Right lobe of liver (tissue), 4 donors: ENCODE measurements around the gene SWAP70.

ENCODE experiments used
- POLR2A ChIP-seq: fragments of 450-650 bp; IDR thresholded peaks from one replicate; pipeline ENCODE4 v1.6.1; 2017; ENCODE audit warnings: antibody characterized with exemption, mild to moderate bottlenecking
- TF ChIP-seq, protein P1 (sequence below), 4 donors: fragments of 200-600 bp in 3 of 4; fragments of 450-650 bp in 1 of 4; IDR thresholded peaks; one replicate each; pipeline versions ENCODE4 v1.5.1 to v1.8.0; 2016 to 2022; ENCODE audit warnings: antibody characterized with exemption in 4 of 4, mild to moderate bottlenecking in 2 of 4
- donor health status: DM: no; HTN: no; CAD: no.
- donor health status: DM: no; HTN: no; CAD: no.
- donor health status: DM: no; HTN: yes; CAD: no.

DNA sequence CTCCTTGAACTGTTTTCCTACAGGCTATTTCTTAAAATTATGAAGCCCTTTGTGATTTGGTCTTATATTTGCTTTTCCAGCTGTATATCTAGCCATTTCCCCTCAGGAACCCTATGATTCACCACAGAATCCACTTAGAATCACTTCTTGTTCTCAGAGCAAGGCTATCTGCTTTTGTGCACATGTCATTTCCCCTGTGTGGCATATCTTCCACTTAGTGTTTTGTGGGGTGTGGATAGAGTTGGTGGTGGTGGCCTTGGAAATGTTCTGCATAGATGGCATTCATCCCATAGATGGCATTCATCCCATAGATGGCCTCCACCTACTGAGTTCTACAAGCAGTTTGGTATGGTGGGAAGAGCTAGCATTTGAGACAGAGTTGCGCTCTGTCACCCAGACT is 44.7 kb downstream of the SWAP70 start:
- TF ChIP-seq, protein P1, sequence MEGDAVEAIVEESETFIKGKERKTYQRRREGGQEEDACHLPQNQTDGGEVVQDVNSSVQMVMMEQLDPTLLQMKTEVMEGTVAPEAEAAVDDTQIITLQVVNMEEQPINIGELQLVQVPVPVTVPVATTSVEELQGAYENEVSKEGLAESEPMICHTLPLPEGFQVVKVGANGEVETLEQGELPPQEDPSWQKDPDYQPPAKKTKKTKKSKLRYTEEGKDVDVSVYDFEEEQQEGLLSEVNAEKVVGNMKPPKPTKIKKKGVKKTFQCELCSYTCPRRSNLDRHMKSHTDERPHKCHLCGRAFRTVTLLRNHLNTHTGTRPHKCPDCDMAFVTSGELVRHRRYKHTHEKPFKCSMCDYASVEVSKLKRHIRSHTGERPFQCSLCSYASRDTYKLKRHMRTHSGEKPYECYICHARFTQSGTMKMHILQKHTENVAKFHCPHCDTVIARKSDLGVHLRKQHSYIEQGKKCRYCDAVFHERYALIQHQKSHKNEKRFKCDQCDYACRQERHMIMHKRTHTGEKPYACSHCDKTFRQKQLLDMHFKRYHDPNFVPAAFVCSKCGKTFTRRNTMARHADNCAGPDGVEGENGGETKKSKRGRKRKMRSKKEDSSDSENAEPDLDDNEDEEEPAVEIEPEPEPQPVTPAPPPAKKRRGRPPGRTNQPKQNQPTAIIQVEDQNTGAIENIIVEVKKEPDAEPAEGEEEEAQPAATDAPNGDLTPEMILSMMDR (IDR thresholded peaks at IDR 0.05): no peak
- no peak for TF ChIP-seq POLR2A
